HepG2 (cell line): ENCODE measurements around the gene NDUFA8. TPM values are rescaled to one million over a fixed set of nuclear protein-coding genes. Genes with fewer than 3 reads are reported as not detected.

Source experiments
- ATAC-seq: fragments of 200-7000 bp; cut with Tn5 transposase; 3 replicates; pipeline ENCODE4 v1.9.1; 2020; ENCODE audit warnings: mild to moderate bottlenecking, moderate library complexity
- BruUV-seq: library from RNA; stranded (reverse); fragments of 400-500 nt; replicated peaks from 2 replicates; lab custom pipeline; 2021; lab: Mats Ljungman, UMichigan
- CTCF ChIA-PET: fragments of 300-600 bp; formaldehyde crosslinking; extraction: SDS; loops from one replicate; lab custom pipeline; 2021; ENCODE audit warnings: low total read pairs, inconsistent platforms, low intra/inter-chr PET ratio; lab: Yijun Ruan, JAX
- POLR2A ChIA-PET: fragments of 350-600 bp; sonication (Branson Sonifier 250); formaldehyde crosslinking; loops from one replicate; lab custom pipeline; 2020; ENCODE audit warnings: antibody characterized with exemption, inconsistent platforms; lab: Yijun Ruan, JAX
- DNase-seq: peaks from one replicate; pipeline ENCODE4 v3.0.0-alpha.2; 2015; ENCODE audit warnings: low spot score
- FAIRE-seq: peaks from 3 replicates; lab custom pipeline; 2011; peaks lifted over from hg19 to GRCh38; lab: Jason Lieb, UNC
- H2AFZ ChIP-seq: one replicate; pipeline ENCODE4 v1.6.1; 2011; ENCODE audit warnings: low read length, inconsistent platforms
- H3K27ac ChIP-seq: fragments of 300-600 bp; 3 replicates; pipeline ENCODE4 v1.8.0; 2011; ENCODE audit warnings: mixed run types, mild to moderate bottlenecking, mixed read lengths, low read length, inconsistent platforms; ENCODE audit not compliant: insufficient read depth; ENCODE audit errors: extremely low read length
- H3K27me3 ChIP-seq, 2 experiments: fragments of 200-600 bp in 1 of 2; 2 replicates in 1 of 2; 3 replicates in 1 of 2; pipeline versions ENCODE4 v1.6.0 to v1.8.0; 2011; ENCODE audit warnings: low read length in 2 of 2, mild to moderate bottlenecking in 2 of 2, moderate library complexity in 2 of 2, inconsistent platforms in 1 of 2; ENCODE audit not compliant: insufficient read depth in 2 of 2, control insufficient read depth in 1 of 2
- H3K36me3 ChIP-seq, 2 experiments: fragments of 200-600 bp in 1 of 2; replicated peaks in 1 of 2; 2 replicates in 1 of 2; 3 replicates in 1 of 2; pipeline versions ENCODE4 v1.5.1 to v1.8.0; 2011; ENCODE audit warnings: low read length in 2 of 2, inconsistent platforms in 1 of 2; ENCODE audit not compliant: insufficient read depth in 2 of 2, control insufficient read depth in 1 of 2
- H3K4me1 ChIP-seq: 2 replicates; pipeline ENCODE4 v1.5.1; 2012; ENCODE audit warnings: low read length, inconsistent platforms; ENCODE audit not compliant: insufficient read depth
- H3K4me2 ChIP-seq: 2 replicates; pipeline ENCODE4 v1.6.0; 2011; ENCODE audit warnings: low read depth, low read length, inconsistent platforms
- H3K4me3 ChIP-seq, 3 experiments: fragments of 200-600 bp in 1 of 3; sonication (generic), shearing (Covaris generic) in 1 of 3; replicated peaks in 1 of 3; 2 replicates each; pipeline ENCODE4 v1.5.1; 2011 to 2016; ENCODE audit warnings: low read length in 3 of 3, inconsistent platforms in 2 of 3, low read depth in 2 of 3, mild to moderate bottlenecking in 2 of 3, control low read depth in 1 of 3, mixed read lengths in 1 of 3; ENCODE audit not compliant: insufficient read depth in 1 of 3
- H3K79me2 ChIP-seq: one replicate; pipeline ENCODE4 v1.6.1; 2011; ENCODE audit warnings: low read length, inconsistent platforms; ENCODE audit not compliant: insufficient read depth
- H3K9ac ChIP-seq: 2 replicates; pipeline ENCODE4 v1.6.0; 2011; ENCODE audit warnings: mild to moderate bottlenecking, low read depth, low read length, inconsistent platforms; ENCODE audit not compliant: insufficient read depth
- H3K9me3 ChIP-seq: 2 replicates; pipeline ENCODE4 v1.5.1; 2012; ENCODE audit warnings: mild to moderate bottlenecking, low read length
- H4K20me1 ChIP-seq: 2 replicates; pipeline ENCODE4 v1.6.0; 2011; ENCODE audit warnings: inconsistent platforms, mild to moderate bottlenecking, low read length, moderate library complexity; ENCODE audit not compliant: insufficient read depth
- CREB1 ChIP-seq, 2 experiments: fragments of 450-650 bp in 1 of 2; IDR thresholded peaks; 2 replicates each; pipeline ENCODE4 v1.6.1; 2016 to 2017; ENCODE audit warnings: control low read depth in 1 of 2, mild to moderate bottlenecking in 1 of 2, missing compliant biosample characterization in 1 of 2, missing genetic modification characterization in 1 of 2
- ESRRA ChIP-seq: sonication (generic); formaldehyde crosslinking; IDR thresholded peaks from 2 replicates; pipeline ENCODE4 v1.5.1; 2020; ENCODE audit warnings: mild to moderate bottlenecking, low read depth, missing genetic modification reagents
- FOXC1 ChIP-seq: sonication (generic); formaldehyde crosslinking; IDR thresholded peaks from 2 replicates; pipeline ENCODE4 v1.8.0; 2022; ENCODE audit warnings: mild to moderate bottlenecking, missing genetic modification reagents, borderline replicate concordance
- MIER3 ChIP-seq: IDR thresholded peaks from 2 replicates; pipeline ENCODE4 v1.6.1; 2016; ENCODE audit warnings: missing compliant biosample characterization, borderline replicate concordance
- PHF5A ChIP-seq: IDR thresholded peaks from one replicate; pipeline ENCODE4 v1.6.1; 2018; ENCODE audit warnings: low read depth, missing genetic modification reagents; ENCODE audit not compliant: unreplicated experiment
- TRAFD1 ChIP-seq: sonication (generic); formaldehyde crosslinking; IDR thresholded peaks from 2 replicates; pipeline ENCODE4 v1.5.1; 2020; ENCODE audit warnings: missing genetic modification reagents, mild to moderate bottlenecking, borderline replicate concordance
- ZBTB40 ChIP-seq, 2 experiments: fragments of 450-650 bp in 1 of 2; sonication (generic) in 1 of 2; formaldehyde crosslinking in 1 of 2; IDR thresholded peaks; 2 replicates each; pipeline versions ENCODE4 v1.6.1 to v1.8.0; 2016 to 2022; ENCODE audit warnings: antibody characterized with exemption in 1 of 2, mild to moderate bottlenecking in 1 of 2, missing genetic modification reagents in 1 of 2
- ZNF33B ChIP-seq: sonication (generic); formaldehyde crosslinking; IDR thresholded peaks from 2 replicates; pipeline ENCODE4 v1.5.1; 2020; ENCODE audit warnings: mild to moderate bottlenecking, missing genetic modification reagents
- ZNF569 ChIP-seq: sonication (generic); formaldehyde crosslinking; IDR thresholded peaks from 2 replicates; pipeline ENCODE4 v1.5.0; 2020; ENCODE audit warnings: mild to moderate bottlenecking, missing genetic modification reagents, moderate library complexity, borderline replicate concordance
- WGBS: methylation state at CpG from one replicate; pipeline ENCODE4 v1.1.6; 2017; ENCODE audit warnings: low lambda C conversion rate; 5-methylcytosine and 5-hydroxymethylcytosine counted together
- in situ Hi-C: cut with HindIII; loops from 2 replicates; pipeline ENCODE4 v1.10.0; 2017; ENCODE audit warnings: low pct_unique_long_range_greater_than_20kb; ENCODE audit not compliant: extremely low pct_ligation_motif_present
- intact Hi-C: fragments of 100-400 bp; cut with micrococcal nuclease; formaldehyde crosslinking; loops from one replicate; pipeline ENCODE4 v1.10.0; 2022; ENCODE audit not compliant: unreplicated experiment
- polyA plus RNA-seq, 8 experiments: library from polyadenylated mRNA; depleted of rRNA in 3 of 8; stranded (reverse) in 7 of 8; unstranded in 1 of 8; fragments of >200 nt; fragmentation: Illumina TruSeq in 4 of 8; extraction: Trizol in 4 of 8; gene quantifications; 2 replicates each; pipeline versions ENCODE4 v1.2.1 to v1.2.3, GENCODE V29; 2011 to 2016; ENCODE audit warnings: low read depth in 4 of 8, missing spikeins in 1 of 8, mixed read lengths in 1 of 8; ENCODE audit not compliant: insufficient read depth in 1 of 8
- total RNA-seq, 5 experiments: library from RNA; depleted of rRNA; stranded (reverse); fragments of >200 nt; fragmentation: Illumina TruSeq; extraction: Trizol; gene quantifications; 2 replicates each; pipeline ENCODE4 v1.2.3, GENCODE V29; 2016; ENCODE audit warnings: low read depth in 1 of 5
- TF ChIP-seq, protein P1 (sequence below): IDR thresholded peaks from 2 replicates; pipeline ENCODE4 v1.6.1; 2018; ENCODE audit warnings: missing genetic modification reagents, mild to moderate bottlenecking, missing compliant biosample characterization

Gene NDUFA8
- total and polyA plus RNA-seq, 2 of the 13 experiments (the other 11 are each of a cell fraction or from before 2014, with no cell fraction given): 68.6 to 71.7 TPM

DNA sequence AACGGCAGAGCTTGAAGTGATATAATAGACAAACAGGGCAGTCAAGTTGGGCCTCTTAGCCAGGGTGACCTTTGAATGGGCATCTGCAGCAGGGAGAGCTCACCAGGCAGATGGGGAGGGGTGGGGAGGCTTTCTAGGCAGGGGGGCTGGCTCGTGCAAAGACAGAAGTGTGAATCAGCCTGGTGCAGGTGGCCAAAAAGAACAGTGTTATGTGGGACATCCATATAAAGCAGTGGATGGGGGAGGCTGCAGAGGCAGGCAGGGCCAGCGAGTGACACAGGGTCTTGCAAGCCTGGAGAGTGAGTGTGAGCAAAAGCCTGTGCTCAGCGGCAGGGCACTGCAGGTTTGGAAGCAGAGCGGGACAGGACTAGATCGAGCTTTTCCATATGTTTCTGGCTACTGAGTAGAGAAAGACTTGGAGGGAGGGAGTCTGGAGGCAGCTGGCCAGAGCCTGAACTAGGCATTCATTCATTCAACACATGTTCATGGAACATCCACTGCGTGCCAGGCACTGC is 52.2 kb downstream of the NDUFA8 start:
- ChIA-PET POLR2A (no interaction called here), CTCF (no interaction called here)
- Histone ChIP-seq H3K27me3 (peaks cover under 1 to 2% of the 10 kb centered on the region in 2 experiments; a peak in 3 of 5 replicates), H3K4me3 (no peak overlapping the region), H3K4me1 (no peaks in the 10 kb centered on the region), H3K79me2 (no peaks in the 10 kb centered on the region), H3K27ac (no peak overlapping the region), H3K9ac (no peak overlapping the region), H4K20me1 (no peaks in the 10 kb centered on the region), H2AFZ (no peak overlapping the region), H3K9me3 (peaks cover 7% of the 10 kb centered on the region), H3K4me2 (no peak overlapping the region), H3K36me3 (no peaks in the 10 kb centered on the region)
- intact Hi-C loops (loop anchor here (1.0 kb wide), 1 partner anchor 8 kb away; no protein-coding TSS in a partner anchor), in situ Hi-C loops (loop anchor here (10.0 kb wide), 1 partner anchor 707 kb away; no protein-coding TSS in a partner anchor)
- 36% methylated on average over 6 of the region's 7 CpGs for WGBS
- BruUV-seq: no TSS peak
- no peak for FAIRE-seq
- peak; percentile 59 for ATAC-seq
- no peak for DNase-seq
- TF ChIP-seq TRAFD1 (CRISPR knock-in tag) (no peak), ZBTB40 (IDR thresholded peaks at IDR 0.05) (no peak), ZBTB40 (CRISPR knock-in tag; IDR thresholded peaks at IDR 0.05) (no peak), ESRRA (CRISPR knock-in tag) (no peak), MIER3 (CRISPR knock-in tag) (no peak), ZNF33B (no peak), CREB1 (IDR thresholded peaks at IDR 0.05) (no peak), CREB1 (CRISPR knock-in tag; IDR thresholded peaks at IDR 0.05) (no peak), PHF5A (CRISPR knock-in tag) (no peak), ZNF569 (CRISPR knock-in tag) (no peak), FOXC1 (no peak)
- TF ChIP-seq, protein P1, sequence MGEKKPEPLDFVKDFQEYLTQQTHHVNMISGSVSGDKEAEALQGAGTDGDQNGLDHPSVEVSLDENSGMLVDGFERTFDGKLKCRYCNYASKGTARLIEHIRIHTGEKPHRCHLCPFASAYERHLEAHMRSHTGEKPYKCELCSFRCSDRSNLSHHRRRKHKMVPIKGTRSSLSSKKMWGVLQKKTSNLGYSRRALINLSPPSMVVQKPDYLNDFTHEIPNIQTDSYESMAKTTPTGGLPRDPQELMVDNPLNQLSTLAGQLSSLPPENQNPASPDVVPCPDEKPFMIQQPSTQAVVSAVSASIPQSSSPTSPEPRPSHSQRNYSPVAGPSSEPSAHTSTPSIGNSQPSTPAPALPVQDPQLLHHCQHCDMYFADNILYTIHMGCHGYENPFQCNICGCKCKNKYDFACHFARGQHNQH (CRISPR knock-in tag): no peak
